OCI-LY1 (cell line): Measurements from ENCODE around the gene SCAI.
"Not testable (repeated sequence)": the region's sequence is repeated elsewhere in the genome, so short reads cannot be mapped to it uniquely, and the experiment has no call there.

Experiments used
- H2AFZ ChIP-seq: fragments of 200-600 bp; sonication (generic), shearing (Covaris generic); 2 replicates; pipeline ENCODE4 v1.6.0; 2014; ENCODE audit warnings: antibody characterized with exemption, mild to moderate bottlenecking, low read length
- H3F3A ChIP-seq: fragments of 200-600 bp; sonication (generic), shearing (Covaris generic); 2 replicates; pipeline ENCODE4 v1.6.0; 2014; ENCODE audit warnings: mild to moderate bottlenecking, antibody characterized with exemption, low read length, moderate library complexity; ENCODE audit not compliant: insufficient read depth
- H3K27ac ChIP-seq: fragments of 200-600 bp; sonication (generic); 2 replicates; pipeline ENCODE4 v1.5.1; 2014; ENCODE audit warnings: low read length, mixed run types, mild to moderate bottlenecking, low read depth; ENCODE audit not compliant: poor library complexity, severe bottlenecking
- H3K27me3 ChIP-seq: fragments of 200-600 bp; sonication (generic); 2 replicates; pipeline ENCODE4 v1.6.0; 2014; ENCODE audit warnings: antibody characterized with exemption, mild to moderate bottlenecking, low read length, moderate library complexity; ENCODE audit not compliant: insufficient read depth
- H3K36me3 ChIP-seq: fragments of 200-600 bp; sonication (generic); 2 replicates; pipeline ENCODE4 v1.6.1; 2014; ENCODE audit warnings: mild to moderate bottlenecking, antibody characterized with exemption, low read length, moderate library complexity, mixed read lengths; ENCODE audit not compliant: insufficient read depth
- H3K4me1 ChIP-seq: fragments of 200-600 bp; sonication (generic); 2 replicates; pipeline ENCODE4 v1.5.1; 2014; ENCODE audit warnings: mild to moderate bottlenecking, low read length, moderate library complexity; ENCODE audit not compliant: insufficient read depth, severe bottlenecking
- H3K4me2 ChIP-seq: fragments of 200-600 bp; sonication (generic), shearing (Covaris generic); 2 replicates; pipeline ENCODE4 v1.6.1; 2014; ENCODE audit warnings: low read length
- H3K4me3 ChIP-seq: fragments of 200-600 bp; sonication (generic); 2 replicates; pipeline ENCODE4 v1.5.1; 2014; ENCODE audit warnings: low read length, low read depth, mild to moderate bottlenecking, mixed read lengths; ENCODE audit not compliant: poor library complexity, severe bottlenecking
- H3K79me2 ChIP-seq: fragments of 200-600 bp; shearing (Covaris generic); 2 replicates; pipeline ENCODE4 v1.6.1; 2016; ENCODE audit warnings: mixed run types, low read length, mixed read lengths; ENCODE audit not compliant: insufficient read depth
- H3K9ac ChIP-seq: fragments of 200-600 bp; sonication (generic), shearing (Covaris generic); 2 replicates; pipeline ENCODE4 v1.6.1; 2014; ENCODE audit warnings: mild to moderate bottlenecking, low read length, mixed read lengths
- H3K9me2 ChIP-seq: fragments of 200-600 bp; sonication (generic), shearing (Covaris generic); 2 replicates; pipeline ENCODE4 v1.6.1; 2014; ENCODE audit warnings: low read depth, mild to moderate bottlenecking, low read length, mixed read lengths
- H3K9me3 ChIP-seq: fragments of 200-600 bp; shearing (Covaris generic); 2 replicates; pipeline ENCODE4 v1.6.1; 2014; ENCODE audit warnings: low read length, mixed read lengths
- H4K20me1 ChIP-seq: fragments of 200-600 bp; sonication (generic), shearing (Covaris generic); 2 replicates; pipeline ENCODE4 v1.6.0; 2016; ENCODE audit warnings: mild to moderate bottlenecking, low read length; ENCODE audit not compliant: insufficient read depth
- EZH2 ChIP-seq: fragments of 200-600 bp; sonication (generic), shearing (Covaris generic); IDR thresholded peaks from 2 replicates; pipeline ENCODE4 v1.8.0; 2017; ENCODE audit warnings: borderline replicate concordance, mixed run types, mild to moderate bottlenecking, antibody characterized with exemption, low read length, moderate library complexity, mixed read lengths
- TF ChIP-seq, protein P1 (sequence below): fragments of 200-600 bp; sonication (generic), shearing (Covaris generic); IDR thresholded peaks from 2 replicates; pipeline ENCODE4 v1.5.1; 2017; ENCODE audit warnings: mild to moderate bottlenecking, antibody characterized with exemption, low read length, moderate library complexity, mixed read lengths

Gene SCAI

DNA sequence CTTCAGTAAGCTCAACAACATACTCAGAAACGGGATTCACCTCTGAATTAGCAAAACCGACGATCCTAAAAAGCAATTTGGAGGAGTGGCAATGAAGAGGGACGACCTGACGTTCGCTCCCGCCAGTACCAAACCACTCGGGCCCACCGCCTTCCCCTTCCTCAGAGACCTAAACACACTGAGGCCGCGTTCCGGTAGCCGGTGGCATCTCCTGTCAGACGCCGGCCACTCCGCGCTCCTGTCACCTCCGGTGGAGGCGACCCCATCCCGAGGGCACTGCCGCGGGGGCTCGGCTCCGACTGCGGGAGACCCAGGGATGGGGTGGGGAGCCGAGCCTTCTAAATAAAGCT is 45.7 kb upstream of the SCAI start:
- H4K20me1 ChIP-seq = no peaks in the 10 kb centered on the region
- H3K36me3 ChIP-seq = peaks cover 9% of the 10 kb centered on the region
- H2AFZ ChIP-seq = no peak overlapping the region
- H3K9me3 ChIP-seq = no peaks in the 10 kb centered on the region
- peak overlapping the region; percentile 91 for H3K9ac ChIP-seq
- peak overlapping the region; percentile 89 for H3K4me3 ChIP-seq
- no peaks in the 10 kb centered on the region for H3K27me3 ChIP-seq
- H3K27ac ChIP-seq = peak overlapping the region; percentile 67
- peaks cover 26% of the 10 kb centered on the region for H3K4me1 ChIP-seq
- no peaks in the 10 kb centered on the region for H3F3A ChIP-seq
- H3K9me2 ChIP-seq = no peaks in the 10 kb centered on the region
- peak overlapping the region; percentile 100 for H3K4me2 ChIP-seq
- TF ChIP-seq, protein P1, sequence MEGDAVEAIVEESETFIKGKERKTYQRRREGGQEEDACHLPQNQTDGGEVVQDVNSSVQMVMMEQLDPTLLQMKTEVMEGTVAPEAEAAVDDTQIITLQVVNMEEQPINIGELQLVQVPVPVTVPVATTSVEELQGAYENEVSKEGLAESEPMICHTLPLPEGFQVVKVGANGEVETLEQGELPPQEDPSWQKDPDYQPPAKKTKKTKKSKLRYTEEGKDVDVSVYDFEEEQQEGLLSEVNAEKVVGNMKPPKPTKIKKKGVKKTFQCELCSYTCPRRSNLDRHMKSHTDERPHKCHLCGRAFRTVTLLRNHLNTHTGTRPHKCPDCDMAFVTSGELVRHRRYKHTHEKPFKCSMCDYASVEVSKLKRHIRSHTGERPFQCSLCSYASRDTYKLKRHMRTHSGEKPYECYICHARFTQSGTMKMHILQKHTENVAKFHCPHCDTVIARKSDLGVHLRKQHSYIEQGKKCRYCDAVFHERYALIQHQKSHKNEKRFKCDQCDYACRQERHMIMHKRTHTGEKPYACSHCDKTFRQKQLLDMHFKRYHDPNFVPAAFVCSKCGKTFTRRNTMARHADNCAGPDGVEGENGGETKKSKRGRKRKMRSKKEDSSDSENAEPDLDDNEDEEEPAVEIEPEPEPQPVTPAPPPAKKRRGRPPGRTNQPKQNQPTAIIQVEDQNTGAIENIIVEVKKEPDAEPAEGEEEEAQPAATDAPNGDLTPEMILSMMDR = no peak
- no peak for TF ChIP-seq EZH2
- H3K79me2 ChIP-seq = peaks cover 58% of the 10 kb centered on the region

DNA sequence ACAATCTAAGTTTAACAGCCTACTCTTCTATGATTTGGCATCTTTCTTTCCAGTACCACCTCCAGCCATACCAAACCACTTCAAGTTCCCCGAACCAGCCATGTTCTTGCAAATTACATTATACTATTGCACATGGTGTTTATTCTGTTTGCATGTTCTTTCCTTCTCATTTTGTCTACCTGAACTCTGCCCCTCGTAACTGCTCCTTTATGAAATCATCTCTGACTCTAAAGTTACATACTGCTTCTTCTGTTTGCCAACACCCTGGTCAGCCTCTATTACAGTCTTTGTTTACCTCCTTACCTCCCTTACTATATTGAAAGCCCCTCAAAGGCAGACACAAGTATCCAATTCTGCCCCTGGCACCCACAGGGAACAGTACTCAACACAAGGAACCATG is 40.2 kb upstream of the SCAI start:
- Histone ChIP-seq H4K20me1 (no peaks in the 10 kb centered on the region), H3K27ac (no peak overlapping the region), H3K79me2 (peaks cover 97% of the 10 kb centered on the region)

DNA sequence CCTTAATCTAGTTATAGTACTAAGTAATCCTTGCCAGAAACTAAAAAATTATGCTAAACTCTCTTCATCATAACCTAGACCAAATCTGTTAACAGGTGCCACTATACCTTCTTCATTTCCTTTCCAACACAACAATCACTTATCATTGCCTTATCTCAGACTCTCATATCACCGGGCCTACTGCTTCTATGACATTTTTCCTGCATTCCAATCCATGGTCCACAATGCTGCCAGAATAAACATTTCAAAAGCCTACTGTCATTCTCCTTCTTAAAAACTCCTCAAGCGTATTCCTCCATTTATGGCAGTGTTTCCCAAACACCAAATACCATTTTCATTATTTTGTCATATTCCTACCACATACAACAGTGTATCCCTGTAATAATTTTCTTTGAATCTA is 39.7 kb upstream of the SCAI start:
- peaks cover 98% of the 10 kb centered on the region for H3K79me2 ChIP-seq

More for the DNA sequence above, 40.2 kb upstream of the SCAI start:
- peaks cover 5% of the 10 kb centered on the region for H3K9me3 ChIP-seq
- TF ChIP-seq, protein P1 = no peak
- no peak for TF ChIP-seq EZH2
- H3K36me3 ChIP-seq = peaks cover 29% of the 10 kb centered on the region
- no peaks in the 10 kb centered on the region for H3K27me3 ChIP-seq
- no peak overlapping the region for H3K4me2 ChIP-seq
- H3F3A ChIP-seq = no peaks in the 10 kb centered on the region
- H3K9ac ChIP-seq = no peak overlapping the region
- peaks cover 15% of the 10 kb centered on the region for H3K4me1 ChIP-seq
- H3K9me2 ChIP-seq = no peaks in the 10 kb centered on the region
- H3K4me3 ChIP-seq = no peak overlapping the region
- no peak overlapping the region for H2AFZ ChIP-seq

DNA sequence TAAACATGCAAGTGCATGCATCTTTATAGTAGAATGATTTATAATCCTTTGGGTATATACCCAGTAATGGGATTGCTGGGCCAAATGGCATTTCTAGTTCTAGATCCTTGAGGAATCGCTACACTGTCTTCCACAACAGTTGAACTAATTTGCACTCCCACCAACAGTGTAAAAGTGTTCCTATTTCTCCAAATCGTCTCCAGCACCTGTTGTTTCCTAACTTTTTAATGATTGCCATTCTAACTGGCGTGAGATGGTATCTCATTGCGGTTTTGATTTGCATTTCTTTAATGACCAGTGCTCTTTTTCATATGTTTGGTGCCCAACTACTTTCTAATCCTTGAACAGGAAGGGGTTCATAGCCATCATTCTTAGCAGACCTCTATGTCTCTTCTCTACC is 38.4 kb upstream of the SCAI start:
- H3K4me3 ChIP-seq, H3K27ac ChIP-seq, H3K27me3 ChIP-seq, H4K20me1 ChIP-seq, H3K9me2 ChIP-seq, H3K4me1 ChIP-seq, H3K4me2 ChIP-seq, H3K9ac ChIP-seq, H3F3A ChIP-seq, H2AFZ ChIP-seq, H3K9me3 ChIP-seq: not testable (repeated sequence)
- Histone ChIP-seq H3K36me3 (peaks cover 29% of the 10 kb centered on the region), H3K79me2 (peaks cover 90% of the 10 kb centered on the region)

More for the DNA sequence above, 39.7 kb upstream of the SCAI start:
- Histone ChIP-seq H3K9me3 (peaks cover 5% of the 10 kb centered on the region), H3K9me2 (no peaks in the 10 kb centered on the region), H3K4me1 (peaks cover 11% of the 10 kb centered on the region), H3K27ac (no peak overlapping the region), H3K36me3 (peaks cover 29% of the 10 kb centered on the region), H3K4me3 (no peak overlapping the region), H3F3A (no peaks in the 10 kb centered on the region), H3K27me3 (no peaks in the 10 kb centered on the region), H2AFZ (no peak overlapping the region), H3K9ac (no peak overlapping the region), H4K20me1 (no peaks in the 10 kb centered on the region), H3K4me2 (no peak overlapping the region)
- TF ChIP-seq EZH2 = no peak
- TF ChIP-seq, protein P1 = no peak
